Peyer's patch (tissue), 4 donors: ENCODE data around the gene ELOVL1.

Experiments used
- CTCF ChIP-seq, 6 experiments: fragments of 450-650 bp in 4 of 6; fragments of 200-600 bp in 2 of 6; sonication (generic) in 1 of 6; IDR thresholded peaks; one replicate each; pipeline ENCODE4 v1.5.1; 2017 to 2019; ENCODE audit warnings: antibody characterized with exemption in 6 of 6, mild to moderate bottlenecking in 3 of 6, moderate library complexity in 1 of 6
- POLR2A ChIP-seq, 2 donors: fragments of 450-650 bp; IDR thresholded peaks; one replicate each; pipeline ENCODE4 v1.5.1; 2017; ENCODE audit warnings: antibody characterized with exemption in 2 of 2, mild to moderate bottlenecking in 2 of 2, moderate library complexity in 2 of 2

GRCh38 chr1:43348343-43348808 is 19.4 kb downstream of the ELOVL1 start:
- TF ChIP-seq CTCF (IDR thresholded peaks at IDR 0.05): no peak
- TF ChIP-seq POLR2A (IDR thresholded peaks at IDR 0.05): no peak
